ENCODE data around the gene CDR2.

CDR2 gene

DNA sequence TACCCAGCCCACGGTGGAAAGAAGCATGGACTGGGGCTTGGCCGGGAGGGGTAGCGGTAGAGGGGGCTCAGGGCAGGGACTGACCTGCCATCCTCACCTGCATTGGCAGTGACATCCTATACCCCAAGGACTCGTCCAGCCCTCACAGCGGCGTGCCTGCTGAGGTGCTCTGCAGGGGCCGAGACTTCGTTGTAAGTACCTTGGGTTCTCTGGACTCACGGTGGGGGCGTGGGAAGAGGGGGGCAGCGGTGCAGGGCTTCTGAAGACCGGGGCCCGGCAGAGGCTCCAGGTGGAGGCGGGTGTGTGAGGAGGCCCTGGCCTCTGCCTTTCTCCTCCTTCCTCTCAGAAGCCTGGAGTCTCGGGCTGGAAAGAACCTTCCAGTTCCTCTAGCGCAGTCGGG lies 51.7 kb downstream of the CDR2 start:
- POLR2A ChIA-PET, result no interaction called here
- CTCF ChIA-PET, result no interaction called here
- TF ChIP-seq, protein P1, sequence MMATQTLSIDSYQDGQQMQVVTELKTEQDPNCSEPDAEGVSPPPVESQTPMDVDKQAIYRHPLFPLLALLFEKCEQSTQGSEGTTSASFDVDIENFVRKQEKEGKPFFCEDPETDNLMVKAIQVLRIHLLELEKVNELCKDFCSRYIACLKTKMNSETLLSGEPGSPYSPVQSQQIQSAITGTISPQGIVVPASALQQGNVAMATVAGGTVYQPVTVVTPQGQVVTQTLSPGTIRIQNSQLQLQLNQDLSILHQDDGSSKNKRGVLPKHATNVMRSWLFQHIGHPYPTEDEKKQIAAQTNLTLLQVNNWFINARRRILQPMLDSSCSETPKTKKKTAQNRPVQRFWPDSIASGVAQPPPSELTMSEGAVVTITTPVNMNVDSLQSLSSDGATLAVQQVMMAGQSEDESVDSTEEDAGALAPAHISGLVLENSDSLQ (IDR thresholded peaks at IDR 0.05), result no peak
- TF ChIP-seq ZNF384 (IDR thresholded peaks at IDR 0.05) (no peak), L3MBTL2 (conservative IDR thresholded peaks at IDR 0.05) (no peak), FOXM1 (IDR thresholded peaks at IDR 0.05; ENCODE audit: borderline replicate concordance) (no peak), SP1 (IDR thresholded peaks at IDR 0.05) (no peak), ARNT (IDR thresholded peaks at IDR 0.05) (no peak), CTBP1 (IDR thresholded peaks at IDR 0.05; ENCODE audit: borderline replicate concordance) (no peak), LEF1 (IDR thresholded peaks at IDR 0.05; ENCODE audit: borderline replicate concordance) (no peak), TARDBP (IDR thresholded peaks at IDR 0.05) (no peak), ELF4 (IDR thresholded peaks at IDR 0.05) (no peak), FOXK2 (IDR thresholded peaks at IDR 0.05) (no peak), BHLHE40 (IDR thresholded peaks at IDR 0.05; ENCODE audit: borderline replicate concordance) (no peak)
- no peak for DNase-seq (ENCODE audit: extremely low spot score)

DNA sequence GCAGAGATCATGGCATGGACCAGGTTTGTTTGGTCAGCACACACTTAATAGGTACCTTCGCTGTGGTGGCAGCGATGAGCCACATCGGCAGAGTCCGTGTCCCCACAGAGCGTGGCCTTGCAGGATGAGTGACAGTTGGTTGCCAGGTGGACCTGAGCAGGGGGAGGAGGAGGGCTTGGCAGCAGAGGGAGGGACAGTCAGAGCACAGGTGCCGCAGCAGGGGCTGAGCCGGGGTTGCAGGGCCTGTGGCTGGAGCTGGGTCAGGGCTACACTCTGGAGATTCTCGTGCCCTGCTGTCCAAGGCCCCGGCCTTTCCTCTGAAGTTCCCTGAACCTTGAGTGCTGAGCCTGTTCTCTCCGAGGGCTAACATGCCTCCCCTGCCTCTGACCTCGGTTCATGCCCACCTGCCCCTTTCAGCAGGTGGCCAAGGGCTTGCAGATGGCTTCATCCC lies 52.4 kb downstream of the CDR2 start:
- DNase-seq (ENCODE audit: extremely low spot score), result no peak
- TF ChIP-seq HDGF (IDR thresholded peaks at IDR 0.05; ENCODE audit: borderline replicate concordance), result no peak
- no peak for TF ChIP-seq L3MBTL2 (conservative IDR thresholded peaks at IDR 0.05)
- POLR2A ChIA-PET, result no interaction called here
- CTCF ChIA-PET, result no interaction called here

DNA sequence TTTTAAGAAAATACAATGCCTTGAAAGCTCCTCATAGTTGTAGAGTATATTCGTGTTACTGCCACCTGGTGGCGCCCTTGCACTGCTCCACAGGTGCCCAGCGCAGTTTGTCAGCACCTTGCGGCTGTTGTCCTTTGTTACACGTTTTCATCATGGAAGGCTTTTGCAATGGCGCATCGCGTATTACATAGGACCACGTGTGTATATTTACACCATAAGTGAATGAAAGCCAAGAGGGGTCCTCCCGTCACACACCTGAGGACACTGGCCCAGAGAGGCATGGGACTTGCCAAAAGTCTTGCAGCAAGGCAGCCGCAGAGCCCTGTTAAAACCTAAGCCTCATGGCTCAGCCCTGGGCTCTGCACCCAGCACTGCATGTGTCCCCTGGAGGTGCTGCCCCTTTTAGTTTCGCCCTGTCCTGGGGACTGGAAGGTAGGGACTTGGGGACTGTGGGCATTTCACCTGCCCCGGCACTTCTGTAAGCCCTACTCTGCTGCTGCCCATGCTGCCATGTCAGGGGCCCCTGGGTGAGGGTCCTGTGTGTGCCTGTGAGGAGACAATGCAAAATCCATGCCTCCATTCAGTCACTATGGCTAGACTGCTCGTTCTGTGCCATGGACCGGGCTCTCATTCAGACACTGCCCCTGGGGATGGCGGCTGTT lies 52.9 kb downstream of the CDR2 start:
- no peak for TF ChIP-seq ELF4 (IDR thresholded peaks at IDR 0.05)
- no peak for TF ChIP-seq BHLHE40 (IDR thresholded peaks at IDR 0.05; ENCODE audit: borderline replicate concordance)
- TF ChIP-seq TARDBP (IDR thresholded peaks at IDR 0.05), result no peak
- no peak for TF ChIP-seq ZNF384 (IDR thresholded peaks at IDR 0.05)
- no peak for TF ChIP-seq NFRKB (IDR thresholded peaks at IDR 0.05)
- no peak for TF ChIP-seq CTBP1 (IDR thresholded peaks at IDR 0.05; ENCODE audit: borderline replicate concordance)
- TF ChIP-seq FOXA1 (IDR thresholded peaks at IDR 0.05), result no peak
- no peak for TF ChIP-seq L3MBTL2 (conservative IDR thresholded peaks at IDR 0.05)
- TF ChIP-seq HDGF (IDR thresholded peaks at IDR 0.05; ENCODE audit: borderline replicate concordance), result no peak
- no peak for TF ChIP-seq SP1 (IDR thresholded peaks at IDR 0.05)
- no peak for TF ChIP-seq LEF1 (IDR thresholded peaks at IDR 0.05; ENCODE audit: borderline replicate concordance)
- TF ChIP-seq, protein P1 (IDR thresholded peaks at IDR 0.05), result no peak
- no peak for TF ChIP-seq SUZ12 (IDR thresholded peaks at IDR 0.05)
- TF ChIP-seq FOXM1 (IDR thresholded peaks at IDR 0.05; ENCODE audit: borderline replicate concordance), result no peak
- TF ChIP-seq ARNT (IDR thresholded peaks at IDR 0.05), result no peak
- TF ChIP-seq FOXK2 (IDR thresholded peaks at IDR 0.05), result no peak
- POLR2A ChIA-PET, result no interaction called here
- CTCF ChIA-PET, result interaction anchor here (0.6 to 0.7 kb wide), 3 partner anchors 9 to 50 kb away, joined by 3 to 4 read pairs (median 3); no protein-coding TSS in a partner anchor
- DNase-seq (ENCODE audit: extremely low spot score), result peak; percentile 80

DNA sequence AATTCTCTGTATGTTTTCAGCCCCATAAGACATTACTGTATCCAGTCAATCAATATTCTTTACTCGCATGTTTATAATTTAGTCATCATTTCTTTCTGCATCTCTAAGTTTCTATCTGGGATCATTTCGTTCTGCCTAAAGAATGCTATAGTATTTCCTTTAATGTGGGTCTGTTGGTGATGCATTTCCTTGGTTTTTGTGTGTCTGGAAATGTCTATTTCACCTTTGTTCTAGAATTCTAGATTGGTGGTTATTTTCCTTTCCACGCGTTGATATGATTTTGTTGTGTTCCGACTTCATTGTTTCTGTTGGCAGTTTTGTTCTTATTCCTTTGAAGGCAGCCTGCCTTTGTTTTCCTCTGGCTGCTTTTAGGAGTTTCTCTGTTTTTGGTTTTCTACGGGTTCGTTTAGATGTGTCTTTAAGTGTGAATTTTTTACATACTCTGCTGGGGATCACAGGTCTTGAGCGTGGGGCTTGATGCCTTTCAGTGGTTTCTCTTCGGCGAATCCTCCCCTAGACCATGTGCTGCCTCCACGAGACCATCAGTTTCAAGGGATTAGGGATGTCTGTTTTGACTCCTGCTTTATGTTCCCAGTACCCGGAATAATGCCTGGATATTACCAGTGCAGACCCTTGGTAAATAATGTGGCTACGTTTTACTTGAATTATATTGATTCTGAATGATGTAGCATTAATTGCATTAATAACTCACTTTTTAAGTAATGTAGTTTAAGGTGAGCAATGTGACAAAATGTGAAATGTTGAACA lies 53.7 kb downstream of the CDR2 start:
- POLR2A ChIA-PET, result interaction anchor here (1.3 kb wide), 1 partner anchor 12 kb away, joined by 3 read pairs; no protein-coding TSS in a partner anchor

DNA sequence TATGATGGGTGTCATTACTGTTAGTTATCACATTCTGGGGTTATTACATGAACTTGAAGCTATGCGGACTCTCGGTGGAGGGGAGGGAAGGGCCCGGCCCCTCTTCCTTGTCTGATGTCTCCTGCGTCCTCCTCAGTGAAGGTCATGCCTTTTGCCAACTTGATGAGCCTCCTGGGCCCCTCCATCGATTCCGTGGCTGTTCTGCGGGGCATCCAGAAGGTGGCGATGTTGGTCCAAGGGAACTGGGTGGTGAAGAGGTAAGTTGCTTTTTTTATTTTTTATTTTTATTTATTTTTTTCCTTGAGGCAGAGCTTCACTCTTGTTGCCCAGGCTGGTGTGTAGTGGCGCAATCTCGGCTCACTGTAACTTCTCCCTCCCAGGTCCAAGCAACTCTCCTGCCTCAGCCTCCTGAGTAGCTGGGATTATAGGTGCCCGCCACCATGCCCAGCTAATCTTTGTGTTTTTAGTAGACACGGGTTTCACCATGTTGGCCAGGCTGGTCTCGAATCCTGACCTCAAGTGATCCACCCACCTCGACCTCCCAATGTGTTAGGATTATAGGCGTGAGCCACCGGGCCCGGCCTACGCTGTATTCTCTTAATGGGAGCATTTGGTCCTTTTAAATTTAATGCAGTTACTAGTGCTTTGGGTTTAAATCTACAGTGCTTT lies 55.6 kb downstream of the CDR2 start:
- TF ChIP-seq SP1 (IDR thresholded peaks at IDR 0.05), result no peak
- no peak for TF ChIP-seq LEF1 (IDR thresholded peaks at IDR 0.05; ENCODE audit: borderline replicate concordance)
- no peak for TF ChIP-seq ELF4 (IDR thresholded peaks at IDR 0.05)
- no peak for TF ChIP-seq ZNF384 (IDR thresholded peaks at IDR 0.05)
- no peak for TF ChIP-seq SUZ12 (IDR thresholded peaks at IDR 0.05)
- TF ChIP-seq FOXK2 (IDR thresholded peaks at IDR 0.05), result no peak
- TF ChIP-seq FOXA1 (IDR thresholded peaks at IDR 0.05), result no peak
- TF ChIP-seq L3MBTL2 (conservative IDR thresholded peaks at IDR 0.05), result no peak
- no peak for TF ChIP-seq HDGF (IDR thresholded peaks at IDR 0.05; ENCODE audit: borderline replicate concordance)
- no peak for TF ChIP-seq CTBP1 (IDR thresholded peaks at IDR 0.05; ENCODE audit: borderline replicate concordance)
- CTCF ChIA-PET, result interaction anchor here (0.6 kb wide), 1 partner anchor 1121 kb away, joined by 4 read pairs; no protein-coding TSS in a partner anchor
- DNase-seq (ENCODE audit: extremely low spot score), result peak; percentile 62
- POLR2A ChIA-PET, result no interaction called here

More for the DNA sequence above, 53.7 kb downstream of the CDR2 start:
- DNase-seq (ENCODE audit: extremely low spot score), result no peak
- CTCF ChIA-PET, result interaction anchor here (0.6 to 0.7 kb wide), 3 partner anchors 10 to 51 kb away, joined by 3 to 4 read pairs (median 3); no protein-coding TSS in a partner anchor
- TF ChIP-seq NFRKB (IDR thresholded peaks at IDR 0.05), result no peak
- no peak for TF ChIP-seq FOXK2 (IDR thresholded peaks at IDR 0.05)
- no peak for TF ChIP-seq CTBP1 (IDR thresholded peaks at IDR 0.05; ENCODE audit: borderline replicate concordance)
- no peak for TF ChIP-seq L3MBTL2 (conservative IDR thresholded peaks at IDR 0.05)
- no peak for TF ChIP-seq FOXA1 (IDR thresholded peaks at IDR 0.05)
- no peak for TF ChIP-seq ELF4 (IDR thresholded peaks at IDR 0.05)
- TF ChIP-seq, protein P1 (IDR thresholded peaks at IDR 0.05), result no peak
